Measurements from ENCODE around the gene SELENON. TPM values are rescaled to one million over a fixed set of nuclear protein-coding genes. Genes with fewer than 3 reads are reported as not detected.

The SELENON gene
- total and polyA plus RNA-seq, 12 donors: 8.7 to 105 (median 67.8) TPM

- intact Hi-C loops (cut with DNase I): no loop called here
- Histone ChIP-seq H3K27ac (no peak overlapping the region), H3K9me3 (replicated peaks in 1 of 3) (no peaks in the 10 kb centered on the region), H3K4me1 (replicated peaks in 1 of 2) (peaks cover 6 to 26% of the 10 kb centered on the region in 2 donors), H3K4me3 (no peak overlapping the region), H3K27me3 (no peaks in the 10 kb centered on the region), H3K36me3 (replicated peaks in 1 of 2) (no peaks in the 10 kb centered on the region)
- no peak for TF ChIP-seq POLR2A (IDR thresholded peaks at IDR 0.05)
- TF ChIP-seq CTCF (IDR thresholded peaks at IDR 0.05): no peak
- 91 to 96% (median 93%) methylated on average over 11 of the region's 11 CpGs for WGBS, 4 donors
- DNase-seq: no peak
Observed at GRCh38 chr1:25856856-25857255, 56.9 kb downstream of the SELENON start.

- H3K4me1 ChIP-seq (replicated peaks in 1 of 2): peaks cover 6 to 26% of the 10 kb centered on the region in 2 donors
- TF ChIP-seq CTCF (IDR thresholded peaks at IDR 0.05) (no peak), POLR2A (IDR thresholded peaks at IDR 0.05) (no peak)
- DNase-seq: no peak
- H3K36me3 ChIP-seq (replicated peaks in 1 of 2): peaks cover 0 to 15% of the 10 kb centered on the region in 2 donors
- H3K27ac ChIP-seq: no peak overlapping the region
- intact Hi-C loops (cut with DNase I): no loop called here
- no peaks in the 10 kb centered on the region for H3K27me3 ChIP-seq
- no peaks in the 10 kb centered on the region for H3K9me3 ChIP-seq (replicated peaks in 1 of 3)
- WGBS, 4 donors: 49 to 58% (median 54%) methylated on average over 7 of the region's 7 CpGs
- H3K4me3 ChIP-seq: peak overlapping the region in 1 of 4 donors; percentile 56
Observed at GRCh38 chr1:25858494-25858893, 58.5 kb downstream of the SELENON start.

GRCh38 chr1:25858906-25859789 is 59.2 kb downstream of the SELENON start, which contains the start of gene AUNIP:
Gene AUNIP, minus strand, starts transcription at chr1:25859457. Its CDS starts 100 bp downstream, at chr1:25859357.
- whole genome bisulfite sequencing, 4 donors: 2 to 5% (median 3%) methylated on average over 43 to 77 of the region's 77 CpGs
- Histone ChIP-seq H3K4me3 (peak within 1 kb of the TSS in 3 of 4 donors; percentile 1 to 56 (median 38)), H3K4me1 (replicated peaks in 1 of 2) (peaks cover 6 to 26% of the 10 kb centered on the region in 2 donors), H3K27ac (peak within 1 kb of the TSS; percentile 66 to 86 (median 84)), H3K27me3 (no peaks in the 10 kb centered on the region), H3K36me3 (replicated peaks in 1 of 2) (peaks cover 0 to 17% of the 10 kb centered on the region in 2 donors), H3K9me3 (replicated peaks in 1 of 3) (no peaks in the 10 kb centered on the region)
- intact Hi-C loops (cut with DNase I): no loop called here
- TF ChIP-seq POLR2A (IDR thresholded peaks at IDR 0.05): peak; percentile 41 to 88
- no peak for TF ChIP-seq CTCF (IDR thresholded peaks at IDR 0.05)
- peak; percentile 84 to 91 (median 89) for DNase-seq

Data from adrenal gland (tissue), 12 donors.